Measurements from ENCODE around the gene IVD.

- TF ChIP-seq CTCF (conservative IDR thresholded peaks at IDR 0.05 in 1 of 2, IDR thresholded peaks at IDR 0.05 in 1 of 2; ENCODE audit: extremely low read depth in 1 of 2, insufficient read depth in 1 of 2, low read depth in 1 of 2, low read length in 2 of 2) = no peak
- TF ChIP-seq EZH2 (IDR thresholded peaks at IDR 0.05; ENCODE audit: borderline replicate concordance, low read length) = no peak
Measured at GRCh38 chr15:40429068-40429710, 23.6 kb downstream of the IVD start.
